HepG2 (cell line): ENCODE results near the gene CTIF. TPM values are rescaled to one million over a fixed set of nuclear protein-coding genes. Genes with fewer than 3 reads are reported as not detected.

Source experiments
- ATAC-seq: fragments of 200-7000 bp; cut with Tn5 transposase; 3 replicates; pipeline ENCODE4 v1.9.1; 2020; ENCODE audit warnings: mild to moderate bottlenecking, moderate library complexity
- BruUV-seq: library from RNA; stranded (reverse); fragments of 400-500 nt; replicated peaks from 2 replicates; lab custom pipeline; 2021; lab: Mats Ljungman, UMichigan
- CTCF ChIA-PET: fragments of 300-600 bp; formaldehyde crosslinking; extraction: SDS; loops from one replicate; lab custom pipeline; 2021; ENCODE audit warnings: low total read pairs, inconsistent platforms, low intra/inter-chr PET ratio; lab: Yijun Ruan, JAX
- POLR2A ChIA-PET: fragments of 350-600 bp; sonication (Branson Sonifier 250); formaldehyde crosslinking; loops from one replicate; lab custom pipeline; 2020; ENCODE audit warnings: antibody characterized with exemption, inconsistent platforms; lab: Yijun Ruan, JAX
- DNase-seq: peaks from one replicate; pipeline ENCODE4 v3.0.0-alpha.2; 2015; ENCODE audit warnings: low spot score
- FAIRE-seq: peaks from 3 replicates; lab custom pipeline; 2011; peaks lifted over from hg19 to GRCh38; lab: Jason Lieb, UNC
- H2AFZ ChIP-seq: one replicate; pipeline ENCODE4 v1.6.1; 2011; ENCODE audit warnings: low read length, inconsistent platforms
- H3K27ac ChIP-seq: fragments of 300-600 bp; 3 replicates; pipeline ENCODE4 v1.8.0; 2011; ENCODE audit warnings: mixed run types, mild to moderate bottlenecking, mixed read lengths, low read length, inconsistent platforms; ENCODE audit not compliant: insufficient read depth; ENCODE audit errors: extremely low read length
- H3K27me3 ChIP-seq, 2 experiments: fragments of 200-600 bp in 1 of 2; 2 replicates in 1 of 2; 3 replicates in 1 of 2; pipeline versions ENCODE4 v1.6.0 to v1.8.0; 2011; ENCODE audit warnings: low read length in 2 of 2, mild to moderate bottlenecking in 2 of 2, moderate library complexity in 2 of 2, inconsistent platforms in 1 of 2; ENCODE audit not compliant: insufficient read depth in 2 of 2, control insufficient read depth in 1 of 2
- H3K36me3 ChIP-seq, 2 experiments: fragments of 200-600 bp in 1 of 2; replicated peaks in 1 of 2; 2 replicates in 1 of 2; 3 replicates in 1 of 2; pipeline versions ENCODE4 v1.5.1 to v1.8.0; 2011; ENCODE audit warnings: low read length in 2 of 2, inconsistent platforms in 1 of 2; ENCODE audit not compliant: insufficient read depth in 2 of 2, control insufficient read depth in 1 of 2
- H3K4me1 ChIP-seq: 2 replicates; pipeline ENCODE4 v1.5.1; 2012; ENCODE audit warnings: low read length, inconsistent platforms; ENCODE audit not compliant: insufficient read depth
- H3K4me2 ChIP-seq: 2 replicates; pipeline ENCODE4 v1.6.0; 2011; ENCODE audit warnings: low read depth, low read length, inconsistent platforms
- H3K4me3 ChIP-seq, 3 experiments: fragments of 200-600 bp in 1 of 3; sonication (generic), shearing (Covaris generic) in 1 of 3; replicated peaks in 1 of 3; 2 replicates each; pipeline ENCODE4 v1.5.1; 2011 to 2016; ENCODE audit warnings: low read length in 3 of 3, inconsistent platforms in 2 of 3, low read depth in 2 of 3, mild to moderate bottlenecking in 2 of 3, control low read depth in 1 of 3, mixed read lengths in 1 of 3; ENCODE audit not compliant: insufficient read depth in 1 of 3
- H3K79me2 ChIP-seq: one replicate; pipeline ENCODE4 v1.6.1; 2011; ENCODE audit warnings: low read length, inconsistent platforms; ENCODE audit not compliant: insufficient read depth
- H3K9ac ChIP-seq: 2 replicates; pipeline ENCODE4 v1.6.0; 2011; ENCODE audit warnings: mild to moderate bottlenecking, low read depth, low read length, inconsistent platforms; ENCODE audit not compliant: insufficient read depth
- H3K9me3 ChIP-seq: 2 replicates; pipeline ENCODE4 v1.5.1; 2012; ENCODE audit warnings: mild to moderate bottlenecking, low read length
- H4K20me1 ChIP-seq: 2 replicates; pipeline ENCODE4 v1.6.0; 2011; ENCODE audit warnings: inconsistent platforms, mild to moderate bottlenecking, low read length, moderate library complexity; ENCODE audit not compliant: insufficient read depth
- AGO2 ChIP-seq: fragments of 200-400 bp; formaldehyde crosslinking; optimal IDR thresholded peaks from 2 replicates; pipeline ENCODE3; 2017; ENCODE audit warnings: mild to moderate bottlenecking, low read depth, low read length, moderate library complexity
- ELF1 ChIP-seq: sonication (generic); formaldehyde crosslinking; IDR thresholded peaks from 2 replicates; pipeline ENCODE4 v1.4.0; 2020; ENCODE audit warnings: missing genetic modification reagents
- KDM5B ChIP-seq: sonication (generic); formaldehyde crosslinking; IDR thresholded peaks from 2 replicates; pipeline ENCODE4 v1.4.0; 2020; ENCODE audit warnings: missing genetic modification reagents, mild to moderate bottlenecking, borderline replicate concordance
- RBM22 ChIP-seq: fragments of 200-400 bp; formaldehyde crosslinking; optimal IDR thresholded peaks from 2 replicates; pipeline ENCODE3; 2017; ENCODE audit warnings: mild to moderate bottlenecking, low read length, moderate library complexity
- RFXAP ChIP-seq: sonication (generic); formaldehyde crosslinking; IDR thresholded peaks from 2 replicates; pipeline ENCODE4 v1.4.0; 2020; ENCODE audit warnings: missing genetic modification reagents, borderline replicate concordance
- ZNF639 ChIP-seq: conservative IDR thresholded peaks from 2 replicates; pipeline ENCODE4 v1.6.1; 2018; ENCODE audit warnings: missing genetic modification reagents
- WGBS: methylation state at CpG from one replicate; pipeline ENCODE4 v1.1.6; 2017; ENCODE audit warnings: low lambda C conversion rate; 5-methylcytosine and 5-hydroxymethylcytosine counted together
- in situ Hi-C: cut with HindIII; loops from 2 replicates; pipeline ENCODE4 v1.10.0; 2017; ENCODE audit warnings: low pct_unique_long_range_greater_than_20kb; ENCODE audit not compliant: extremely low pct_ligation_motif_present
- intact Hi-C: fragments of 100-400 bp; cut with micrococcal nuclease; formaldehyde crosslinking; loops from one replicate; pipeline ENCODE4 v1.10.0; 2022; ENCODE audit not compliant: unreplicated experiment
- polyA plus RNA-seq, 8 experiments: library from polyadenylated mRNA; depleted of rRNA in 3 of 8; stranded (reverse) in 7 of 8; unstranded in 1 of 8; fragments of >200 nt; fragmentation: Illumina TruSeq in 4 of 8; extraction: Trizol in 4 of 8; gene quantifications; 2 replicates each; pipeline versions ENCODE4 v1.2.1 to v1.2.3, GENCODE V29; 2011 to 2016; ENCODE audit warnings: low read depth in 4 of 8, missing spikeins in 1 of 8, mixed read lengths in 1 of 8; ENCODE audit not compliant: insufficient read depth in 1 of 8
- total RNA-seq, 5 experiments: library from RNA; depleted of rRNA; stranded (reverse); fragments of >200 nt; fragmentation: Illumina TruSeq; extraction: Trizol; gene quantifications; 2 replicates each; pipeline ENCODE4 v1.2.3, GENCODE V29; 2016; ENCODE audit warnings: low read depth in 1 of 5

Gene CTIF
- total and polyA plus RNA-seq, 2 of the 13 experiments (the other 11 are each of a cell fraction or from before 2014, with no cell fraction given): 18.2 to 28.0 TPM

GRCh38 chr18:48739266-48740067 is 200.6 kb downstream of the CTIF start:
- Histone ChIP-seq H3K4me2 (no peak overlapping the region), H3K4me1 (peaks cover 9% of the 10 kb centered on the region; the same call in 1 of the 2 replicates), H3K79me2 (no peaks in the 10 kb centered on the region), H3K9ac (no peak overlapping the region), H3K4me3 (no peak overlapping the region), H3K9me3 (no peaks in the 10 kb centered on the region), H3K27ac (no peak overlapping the region), H3K27me3 (no peaks in the 10 kb centered on the region), H2AFZ (no peak overlapping the region), H4K20me1 (no peaks in the 10 kb centered on the region), H3K36me3 (peaks cover 0 to 7% of the 10 kb centered on the region in 2 experiments; a peak in 1 of 5 replicates)
- WGBS: 91% methylated on average over 17 of the region's 17 CpGs
- no peak for DNase-seq
- POLR2A ChIA-PET: no interaction called here
- TF ChIP-seq RBM22 (peak; percentile 21), AGO2 (peak; percentile 29), RFXAP (no peak)
- intact Hi-C loops (no loop called here), in situ Hi-C loops (no loop called here)
- no peak for ATAC-seq
- no TSS peak for BruUV-seq
- CTCF ChIA-PET: no interaction called here
- FAIRE-seq: no peak

- Histone ChIP-seq H4K20me1 (no peaks in the 10 kb centered on the region), H3K9ac (no peak overlapping the region), H3K9me3 (no peaks in the 10 kb centered on the region), H3K4me3 (no peak overlapping the region), H3K27ac (no peak overlapping the region), H3K79me2 (no peaks in the 10 kb centered on the region), H3K4me1 (peaks cover 9% of the 10 kb centered on the region; the same call in 1 of the 2 replicates), H2AFZ (no peak overlapping the region), H3K27me3 (no peaks in the 10 kb centered on the region), H3K4me2 (no peak overlapping the region), H3K36me3 (peaks cover 0 to 7% of the 10 kb centered on the region in 2 experiments; a peak in 1 of 5 replicates)
- in situ Hi-C loops (no loop called here), intact Hi-C loops (no loop called here)
- no peak for DNase-seq
- TF ChIP-seq ZNF639 (no peak), ELF1 (CRISPR knock-in tag) (no peak), KDM5B (CRISPR knock-in tag) (no peak)
- FAIRE-seq: no peak
- BruUV-seq: no TSS peak
- ChIA-PET CTCF (no interaction called here), POLR2A (no interaction called here)
- no peak for ATAC-seq
- WGBS: 92% methylated on average over 3 of the region's 4 CpGs
Measured at GRCh38 chr18:48740068-48740440, 201.2 kb downstream of the CTIF start.
